GM13976 (cell line): Measurements from ENCODE around the gene PJA1.

Experiments
- DNase-seq: peaks from one replicate; pipeline ENCODE4 v3.0.0; 2012; ENCODE audit warnings: low spot score
- in situ Hi-C: fragments of 300-500 bp; cut with MboI; formaldehyde crosslinking; loops from one replicate; pipeline ENCODE4 v1.12.0; 2022; ENCODE audit warnings: low sequenced_read_pairs, mixed read lengths, inconsistent platforms; ENCODE audit not compliant: unreplicated experiment
- TF ChIP-seq, protein P1 (sequence below): IDR thresholded peaks from 2 replicates; pipeline ENCODE4 v1.5.1; 2012; ENCODE audit warnings: borderline replicate concordance, mild to moderate bottlenecking; ENCODE audit not compliant: insufficient read depth; ENCODE audit errors: extremely low read depth, missing control alignments, control extremely low read depth

PJA1 gene

DNA sequence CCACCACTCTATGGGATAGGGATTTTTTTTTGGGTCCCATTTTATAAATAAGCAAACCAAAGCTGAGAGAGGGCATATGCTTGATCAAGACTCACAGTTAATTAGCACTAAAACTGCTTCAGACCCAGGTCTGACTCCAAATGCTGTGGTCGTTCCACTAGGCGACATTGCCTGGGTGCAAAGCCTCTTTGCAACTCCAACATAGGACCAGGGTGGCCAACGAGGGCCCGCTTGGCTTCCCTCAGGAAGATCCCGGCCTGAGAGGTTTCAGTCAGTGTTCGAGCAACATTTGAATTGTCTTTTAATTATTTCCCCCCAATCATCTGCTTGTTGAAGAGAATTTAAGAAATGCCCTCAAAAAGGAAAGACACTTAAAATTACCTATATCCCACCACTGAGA, 11.2 kb downstream of the PJA1 start:
- TF ChIP-seq, protein P1, sequence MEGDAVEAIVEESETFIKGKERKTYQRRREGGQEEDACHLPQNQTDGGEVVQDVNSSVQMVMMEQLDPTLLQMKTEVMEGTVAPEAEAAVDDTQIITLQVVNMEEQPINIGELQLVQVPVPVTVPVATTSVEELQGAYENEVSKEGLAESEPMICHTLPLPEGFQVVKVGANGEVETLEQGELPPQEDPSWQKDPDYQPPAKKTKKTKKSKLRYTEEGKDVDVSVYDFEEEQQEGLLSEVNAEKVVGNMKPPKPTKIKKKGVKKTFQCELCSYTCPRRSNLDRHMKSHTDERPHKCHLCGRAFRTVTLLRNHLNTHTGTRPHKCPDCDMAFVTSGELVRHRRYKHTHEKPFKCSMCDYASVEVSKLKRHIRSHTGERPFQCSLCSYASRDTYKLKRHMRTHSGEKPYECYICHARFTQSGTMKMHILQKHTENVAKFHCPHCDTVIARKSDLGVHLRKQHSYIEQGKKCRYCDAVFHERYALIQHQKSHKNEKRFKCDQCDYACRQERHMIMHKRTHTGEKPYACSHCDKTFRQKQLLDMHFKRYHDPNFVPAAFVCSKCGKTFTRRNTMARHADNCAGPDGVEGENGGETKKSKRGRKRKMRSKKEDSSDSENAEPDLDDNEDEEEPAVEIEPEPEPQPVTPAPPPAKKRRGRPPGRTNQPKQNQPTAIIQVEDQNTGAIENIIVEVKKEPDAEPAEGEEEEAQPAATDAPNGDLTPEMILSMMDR, result no peak
- in situ Hi-C loops, result no loop called here
- no peak for DNase-seq

DNA sequence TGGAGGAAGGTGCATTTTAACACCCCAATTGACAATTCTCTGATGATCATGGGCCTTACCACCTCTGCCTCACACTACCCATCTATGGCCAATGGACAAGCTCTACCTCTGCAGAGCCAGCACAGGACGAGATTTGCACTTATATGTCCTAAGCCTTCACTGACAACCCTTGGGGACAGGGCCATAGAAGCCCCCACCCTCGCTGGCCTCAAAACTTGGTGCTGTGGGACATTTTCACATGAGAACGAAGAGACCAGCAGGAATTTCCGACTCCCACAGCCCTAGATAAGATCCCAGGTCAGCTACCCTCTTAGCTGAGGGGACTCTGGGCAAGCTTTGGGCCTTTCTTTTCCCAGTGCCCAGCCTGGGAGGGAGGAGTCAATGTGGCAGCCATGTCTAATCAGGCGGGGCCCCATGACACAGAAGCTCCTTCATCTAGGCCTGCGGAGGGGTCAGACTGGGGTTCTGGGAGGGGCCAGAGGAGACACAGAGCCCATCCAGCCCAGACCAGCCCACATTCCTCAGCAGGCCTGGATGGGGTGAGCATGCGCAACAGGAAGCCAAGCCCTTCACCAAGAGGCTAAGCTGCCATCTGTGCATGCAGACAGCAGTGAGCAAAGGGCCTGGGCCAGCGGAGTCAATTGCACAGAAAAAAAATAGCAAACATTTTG, 12.1 kb downstream of the PJA1 start:
- DNase-seq, result no peak
- TF ChIP-seq, protein P1, result no peak
- in situ Hi-C loops, result no loop called here

DNA sequence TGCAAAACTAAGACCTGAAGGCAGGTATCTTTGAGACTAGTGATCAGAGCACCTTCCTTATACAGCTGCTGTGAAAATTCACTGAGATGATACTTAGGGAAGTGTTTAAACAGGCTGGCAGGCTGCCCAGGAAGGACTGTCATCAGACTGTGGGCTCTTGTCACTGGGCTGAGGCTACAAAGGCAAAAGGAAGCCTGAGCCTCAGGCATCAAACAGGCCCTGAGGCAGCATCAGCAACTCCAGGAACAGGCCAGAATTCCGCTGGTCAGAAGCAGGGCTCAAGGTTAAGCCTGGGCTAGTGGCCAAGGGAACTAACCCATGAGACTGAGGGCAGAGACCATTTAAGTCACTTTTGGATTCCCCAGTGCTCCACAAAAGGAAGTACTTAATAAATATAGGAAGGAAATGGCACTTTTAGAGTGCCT, 12.8 kb downstream of the PJA1 start:
- in situ Hi-C loops, result no loop called here
- no peak for DNase-seq
- TF ChIP-seq, protein P1, result no peak

DNA sequence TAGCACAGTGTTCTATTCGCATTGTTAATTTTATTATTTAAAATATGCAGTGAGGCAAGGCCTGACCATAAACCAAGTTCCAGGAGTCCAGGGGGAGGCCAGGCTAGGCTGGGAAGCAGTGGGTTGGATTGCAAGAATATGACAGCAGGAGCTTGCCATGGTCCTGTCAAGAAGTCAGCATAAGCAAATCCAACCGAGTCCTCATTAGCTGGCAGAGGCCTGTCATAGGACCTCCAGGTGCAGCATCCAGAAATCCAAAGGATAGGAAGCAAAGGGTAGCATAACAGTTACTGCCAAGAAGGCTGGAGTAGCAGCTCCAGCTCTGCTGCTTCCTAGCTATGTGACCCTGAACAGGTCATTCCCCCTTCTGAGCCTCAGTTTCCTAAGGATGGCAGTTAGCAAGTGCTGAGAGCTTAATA, 13.4 kb downstream of the PJA1 start:
- no peak for DNase-seq
- TF ChIP-seq, protein P1, result no peak
- in situ Hi-C loops, result no loop called here

DNA sequence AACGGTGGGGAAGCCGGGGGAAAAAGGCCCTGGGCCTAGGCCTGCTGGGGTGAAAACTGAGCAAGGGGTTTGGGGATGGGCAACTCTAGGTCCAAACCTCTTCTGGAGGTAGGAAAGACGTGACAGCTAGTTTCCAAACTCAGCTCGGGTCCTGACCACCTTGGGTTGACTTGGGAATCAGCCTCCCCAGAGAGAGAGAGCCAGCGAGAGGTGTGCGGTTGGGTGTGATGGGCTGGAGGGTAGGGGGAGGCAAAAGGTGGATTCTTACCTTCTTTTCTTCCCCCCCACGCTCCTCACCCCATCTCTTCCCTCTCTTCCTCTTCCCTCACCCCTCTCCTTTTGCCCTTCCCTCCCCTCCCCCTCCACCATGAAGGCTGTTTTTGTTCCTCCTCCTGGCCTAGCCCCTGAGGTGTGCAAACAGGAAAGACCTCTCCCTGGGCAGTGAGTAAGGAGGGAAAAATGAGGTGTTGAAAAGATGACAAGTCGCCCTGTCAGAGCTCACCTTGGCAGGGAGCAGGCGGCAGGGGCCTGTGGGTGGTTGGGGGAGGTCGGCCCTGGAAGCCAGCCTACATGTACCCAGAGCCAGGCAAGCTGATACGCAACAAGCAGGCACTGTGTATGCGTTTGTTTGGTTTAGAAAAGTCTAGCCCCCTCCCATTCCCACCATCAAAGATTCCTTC, 14.8 kb downstream of the PJA1 start:
- no peak for DNase-seq
- in situ Hi-C loops, result no loop called here
- TF ChIP-seq, protein P1, result no peak

DNA sequence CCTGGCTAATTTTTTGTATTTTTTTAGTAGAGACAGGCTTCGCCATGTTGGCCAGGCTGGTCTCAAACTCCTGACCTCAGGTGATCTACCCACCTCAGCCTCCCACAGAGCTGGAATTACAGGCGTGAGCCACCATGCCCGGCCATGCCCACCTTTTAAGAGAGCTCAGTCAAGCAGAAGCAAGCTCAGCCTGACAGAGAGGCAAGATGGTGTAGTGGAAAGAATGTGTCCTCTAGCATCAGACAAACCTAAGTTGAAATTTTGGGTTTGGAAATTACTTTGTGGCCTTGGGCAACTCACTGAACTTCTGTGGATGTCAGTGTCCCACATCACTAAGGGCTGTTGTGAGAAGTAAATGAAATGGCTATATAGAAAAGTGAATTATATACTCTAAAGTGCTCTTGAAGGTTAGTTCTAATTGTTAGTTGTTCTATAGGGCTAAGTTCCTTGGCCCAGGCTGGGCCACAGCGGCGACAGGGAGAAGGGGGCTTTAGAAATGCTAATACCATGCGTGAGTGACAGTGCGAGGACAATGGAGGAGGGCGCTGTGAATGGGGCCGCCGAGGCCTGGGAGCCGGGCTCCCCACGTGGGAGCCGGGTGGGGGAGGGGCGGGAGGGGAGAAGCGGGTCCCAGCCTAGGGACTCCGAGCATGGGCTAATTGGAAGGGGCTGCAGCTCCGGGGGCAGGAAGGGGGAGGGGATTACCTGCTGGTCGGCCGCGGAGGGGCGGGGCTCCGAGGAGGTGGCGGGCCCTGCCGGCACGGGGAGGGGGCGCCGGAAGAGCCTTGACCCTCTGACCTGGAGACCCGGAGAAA, 15.6 kb downstream of the PJA1 start:
- TF ChIP-seq, protein P1, result no peak
- in situ Hi-C loops, result no loop called here
- DNase-seq, result no peak
